SK-N-SH treated with all-trans-retinoic acid at 6 μM for 48 hours (cell line): ENCODE measurements around the gene NME4.

Experiments used
- ARNTL ChIP-seq: fragments of 450-650 bp; formaldehyde crosslinking; IDR thresholded peaks from 2 replicates; pipeline ENCODE4 v1.5.0; 2020; ENCODE audit warnings: low read depth, mild to moderate bottlenecking, moderate library complexity, borderline replicate concordance
- OSR1 ChIP-seq: fragments of 250-450 bp; sonication (Bioruptor Pico); IDR thresholded peaks from 2 replicates; pipeline ENCODE4 v1.8.0; 2022; ENCODE audit warnings: moderate library complexity, mild to moderate bottlenecking, inconsistent platforms
- ZNF8 ChIP-seq: fragments of 450-650 bp; formaldehyde crosslinking; IDR thresholded peaks from 2 replicates; pipeline ENCODE4 v1.5.0; 2020; ENCODE audit warnings: mild to moderate bottlenecking, moderate library complexity
- TF ChIP-seq, protein P1 (sequence below): fragments of 250-450 bp; sonication (Bioruptor Pico); IDR thresholded peaks from 2 replicates; pipeline ENCODE4 v1.8.0; 2020; ENCODE audit warnings: mild to moderate bottlenecking, moderate library complexity, borderline replicate concordance

DNA sequence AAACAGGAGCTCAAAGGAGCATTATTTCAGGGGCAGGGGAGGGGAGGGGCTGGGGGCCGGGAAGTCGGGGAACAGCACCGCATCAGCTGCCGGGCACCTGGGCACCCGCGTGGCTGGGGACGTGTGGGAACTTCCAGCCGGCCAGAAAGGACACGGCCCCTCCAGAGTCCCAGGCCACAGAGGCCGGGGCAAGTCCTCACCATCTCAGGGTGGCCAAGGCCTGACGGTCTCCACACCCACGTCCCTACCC, 16.3 kb upstream of the NME4 start:
- TF ChIP-seq, protein P1, sequence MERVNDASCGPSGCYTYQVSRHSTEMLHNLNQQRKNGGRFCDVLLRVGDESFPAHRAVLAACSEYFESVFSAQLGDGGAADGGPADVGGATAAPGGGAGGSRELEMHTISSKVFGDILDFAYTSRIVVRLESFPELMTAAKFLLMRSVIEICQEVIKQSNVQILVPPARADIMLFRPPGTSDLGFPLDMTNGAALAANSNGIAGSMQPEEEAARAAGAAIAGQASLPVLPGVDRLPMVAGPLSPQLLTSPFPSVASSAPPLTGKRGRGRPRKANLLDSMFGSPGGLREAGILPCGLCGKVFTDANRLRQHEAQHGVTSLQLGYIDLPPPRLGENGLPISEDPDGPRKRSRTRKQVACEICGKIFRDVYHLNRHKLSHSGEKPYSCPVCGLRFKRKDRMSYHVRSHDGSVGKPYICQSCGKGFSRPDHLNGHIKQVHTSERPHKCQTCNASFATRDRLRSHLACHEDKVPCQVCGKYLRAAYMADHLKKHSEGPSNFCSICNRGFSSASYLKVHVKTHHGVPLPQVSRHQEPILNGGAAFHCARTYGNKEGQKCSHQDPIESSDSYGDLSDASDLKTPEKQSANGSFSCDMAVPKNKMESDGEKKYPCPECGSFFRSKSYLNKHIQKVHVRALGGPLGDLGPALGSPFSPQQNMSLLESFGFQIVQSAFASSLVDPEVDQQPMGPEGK = no peak
- TF ChIP-seq OSR1 (CRISPR knock-in tag) (no peak), ARNTL (CRISPR knock-in tag) (no peak), ZNF8 (CRISPR knock-in tag) (no peak)
